ENCODE data around the gene TSR1. TPM values are rescaled to one million over a fixed set of nuclear protein-coding genes. Genes with fewer than 3 reads are reported as not detected.
A peak's percentile ranks its signal among the peaks of the same experiment; 100 is the strongest.
"Not testable (repeated sequence)": the region's sequence is repeated elsewhere in the genome, so short reads cannot be mapped to it uniquely, and the experiment has no call there.

Gene TSR1
- total RNA-seq, 4 donors from 2014 or later: 40.0 to 48.0 (median 44.5) TPM

DNA sequence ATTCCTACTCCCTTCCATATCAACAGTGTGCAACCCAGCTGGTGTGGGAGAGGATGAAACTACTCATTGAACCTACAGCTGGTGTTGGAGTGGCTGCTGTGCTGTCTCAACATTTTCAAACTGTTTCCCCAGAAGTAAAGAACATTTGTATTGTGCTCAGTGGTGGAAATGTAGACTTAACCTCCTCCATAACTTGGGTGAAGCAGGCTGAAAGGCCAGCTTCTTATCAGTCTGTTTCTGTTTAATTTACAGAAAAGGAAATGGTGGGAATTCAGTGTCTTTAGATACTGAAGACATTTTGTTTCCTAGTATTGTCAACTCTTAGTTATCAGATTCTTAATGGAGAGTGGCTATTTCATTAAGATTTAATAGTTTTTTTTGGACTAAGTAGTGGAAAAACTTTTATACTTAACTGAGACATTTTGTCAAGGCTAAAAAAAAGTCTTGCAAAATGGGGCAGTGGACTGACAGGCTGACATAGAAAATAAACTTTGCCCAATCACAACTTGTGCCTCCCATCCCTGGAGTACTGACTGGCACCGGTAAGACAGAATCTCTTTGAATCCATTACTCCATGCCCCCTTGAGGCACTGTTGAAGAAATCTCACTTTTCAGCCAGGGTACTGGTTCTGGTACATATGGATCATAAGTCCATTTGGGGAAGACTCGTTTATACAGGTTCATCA is 12.5 kb downstream of the TSR1 start:
- DNase-seq (ENCODE audit: low spot score in 2 of 2): peak in 1 of 2 donors; percentile 9
- WGBS, 2 donors: 80 to 82% methylated on average over 2 of the region's 2 CpGs
- H3K4me3 ChIP-seq (ENCODE audit: low read depth, poor library complexity, severe bottlenecking): no peak overlapping the region
- no peak for TF ChIP-seq POLR2A (IDR thresholded peaks at IDR 0.05)
- TF ChIP-seq, protein P1, sequence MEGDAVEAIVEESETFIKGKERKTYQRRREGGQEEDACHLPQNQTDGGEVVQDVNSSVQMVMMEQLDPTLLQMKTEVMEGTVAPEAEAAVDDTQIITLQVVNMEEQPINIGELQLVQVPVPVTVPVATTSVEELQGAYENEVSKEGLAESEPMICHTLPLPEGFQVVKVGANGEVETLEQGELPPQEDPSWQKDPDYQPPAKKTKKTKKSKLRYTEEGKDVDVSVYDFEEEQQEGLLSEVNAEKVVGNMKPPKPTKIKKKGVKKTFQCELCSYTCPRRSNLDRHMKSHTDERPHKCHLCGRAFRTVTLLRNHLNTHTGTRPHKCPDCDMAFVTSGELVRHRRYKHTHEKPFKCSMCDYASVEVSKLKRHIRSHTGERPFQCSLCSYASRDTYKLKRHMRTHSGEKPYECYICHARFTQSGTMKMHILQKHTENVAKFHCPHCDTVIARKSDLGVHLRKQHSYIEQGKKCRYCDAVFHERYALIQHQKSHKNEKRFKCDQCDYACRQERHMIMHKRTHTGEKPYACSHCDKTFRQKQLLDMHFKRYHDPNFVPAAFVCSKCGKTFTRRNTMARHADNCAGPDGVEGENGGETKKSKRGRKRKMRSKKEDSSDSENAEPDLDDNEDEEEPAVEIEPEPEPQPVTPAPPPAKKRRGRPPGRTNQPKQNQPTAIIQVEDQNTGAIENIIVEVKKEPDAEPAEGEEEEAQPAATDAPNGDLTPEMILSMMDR (IDR thresholded peaks at IDR 0.05): no peak
- intact Hi-C loops (cut with DNase I; ENCODE audit: low total_unique reads): no loop called here

DNA sequence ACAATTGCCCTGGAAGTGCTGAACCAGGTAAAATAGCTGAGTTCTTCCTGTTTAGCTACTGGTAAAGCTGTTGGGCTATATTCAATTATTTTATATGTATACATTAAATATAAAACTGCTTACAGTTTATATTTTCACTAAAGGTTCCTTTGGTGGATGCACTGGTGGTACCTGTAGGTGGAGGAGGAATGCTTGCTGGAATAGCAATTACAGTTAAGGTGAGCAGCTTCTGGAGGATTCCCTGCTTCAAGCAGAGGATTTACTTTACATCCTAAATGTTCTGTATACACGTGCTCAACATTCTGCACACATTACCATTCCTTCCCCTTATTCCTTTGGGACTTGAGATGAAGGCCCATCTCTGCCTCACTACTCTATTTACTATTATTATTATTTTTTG is 14.9 kb downstream of the TSR1 start:
- intact Hi-C loops (cut with DNase I; ENCODE audit: low total_unique reads): no loop called here
- no peak for TF ChIP-seq POLR2A (IDR thresholded peaks at IDR 0.05)
- TF ChIP-seq, protein P1 (IDR thresholded peaks at IDR 0.05): no peak
- H3K4me3 ChIP-seq (ENCODE audit: low read depth, poor library complexity, severe bottlenecking): no peak overlapping the region
- WGBS, 2 donors: 57 to 71% methylated on average over 1 of the region's 1 CpG
- no peak for DNase-seq (ENCODE audit: low spot score in 2 of 2)

DNA sequence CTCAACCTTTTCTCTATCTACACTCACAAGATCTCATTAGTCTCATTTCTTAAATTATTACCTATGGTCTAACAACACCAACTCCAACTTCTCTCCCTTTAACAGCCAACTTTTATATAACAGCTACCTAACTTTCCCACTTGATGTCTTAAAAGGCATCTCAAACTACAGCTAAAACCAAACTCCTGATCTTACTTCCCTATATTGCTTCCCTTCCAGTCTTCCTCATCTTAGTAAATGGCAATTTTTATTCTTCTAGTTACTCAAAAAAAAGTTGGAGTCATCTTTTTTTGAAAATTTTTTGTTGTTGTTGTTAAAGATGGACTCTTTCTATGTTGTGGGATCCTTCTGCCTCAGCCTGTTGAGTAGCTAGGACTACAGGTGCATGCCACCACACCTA is 17.2 kb downstream of the TSR1 start:
- no peak overlapping the region for H3K4me3 ChIP-seq (ENCODE audit: low read depth, poor library complexity, severe bottlenecking)
- TF ChIP-seq POLR2A (IDR thresholded peaks at IDR 0.05): no peak
- TF ChIP-seq, protein P1 (IDR thresholded peaks at IDR 0.05): no peak
- DNase-seq (ENCODE audit: low spot score in 2 of 2): no peak
- intact Hi-C loops (cut with DNase I; ENCODE audit: low total_unique reads): no loop called here

DNA sequence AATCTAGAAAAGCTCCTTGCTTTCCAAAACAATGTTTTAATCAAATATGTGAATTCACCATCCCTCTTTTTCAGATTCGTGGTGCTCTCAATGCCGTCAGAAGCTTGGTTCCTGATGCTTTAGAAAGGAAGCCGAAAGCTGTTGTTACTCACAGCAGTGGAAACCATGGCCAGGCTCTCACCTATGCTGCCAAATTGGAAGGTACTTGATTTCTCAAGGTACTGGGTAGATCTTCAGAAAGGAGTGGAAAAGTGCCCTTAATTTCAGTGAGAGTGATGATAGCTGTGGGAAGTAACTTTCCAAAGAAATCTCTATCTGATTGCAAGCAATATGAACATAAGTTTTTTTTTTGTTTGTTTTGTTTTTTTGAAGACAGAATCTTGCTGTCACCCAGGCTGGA is 18.5 kb downstream of the TSR1 start:
- intact Hi-C loops (cut with DNase I; ENCODE audit: low total_unique reads): no loop called here
- WGBS, 2 donors: 90 to 94% methylated on average over 3 of the region's 3 CpGs
- H3K4me3 ChIP-seq (ENCODE audit: low read depth, poor library complexity, severe bottlenecking): no peak overlapping the region
- DNase-seq (ENCODE audit: low spot score in 2 of 2): no peak
- no peak for TF ChIP-seq POLR2A (IDR thresholded peaks at IDR 0.05)
- TF ChIP-seq, protein P1 (IDR thresholded peaks at IDR 0.05): no peak

DNA sequence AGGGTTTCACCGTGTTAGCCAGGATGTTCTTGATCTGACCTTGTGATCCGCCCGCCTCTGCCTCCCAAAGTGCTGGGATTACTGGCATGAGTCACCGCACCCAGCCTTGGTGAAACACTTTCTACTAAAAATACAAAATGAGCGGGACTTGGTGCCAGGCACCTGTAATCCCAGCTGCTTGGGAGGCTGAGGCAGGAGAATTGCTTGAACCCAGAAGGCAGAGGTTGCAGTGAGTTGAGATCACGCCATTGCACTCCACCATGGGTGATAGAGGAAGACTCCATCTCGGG is 19.4 kb downstream of the TSR1 start:
- intact Hi-C loops (cut with DNase I; ENCODE audit: low total_unique reads): not testable (repeated sequence)
- 78 to 79% methylated on average over 7 of the region's 7 CpGs for WGBS, 2 donors

GRCh38 chr17:2312736-2313135 is 23.5 kb downstream of the TSR1 start:
- no peak overlapping the region for H3K4me3 ChIP-seq (ENCODE audit: low read depth, poor library complexity, severe bottlenecking)
- intact Hi-C loops (cut with DNase I; ENCODE audit: low total_unique reads): no loop called here
- WGBS, 2 donors: 93 to 94% methylated on average over 5 of the region's 5 CpGs
- TF ChIP-seq, protein P1 (IDR thresholded peaks at IDR 0.05): no peak
- no peak for TF ChIP-seq POLR2A (IDR thresholded peaks at IDR 0.05)
- no peak for DNase-seq (ENCODE audit: low spot score in 2 of 2)

More for the DNA sequence above, 19.4 kb downstream of the TSR1 start:
- not testable (repeated sequence) for H3K4me3 ChIP-seq (ENCODE audit: low read depth, poor library complexity, severe bottlenecking); DNase-seq (ENCODE audit: low spot score in 2 of 2)

Data from lower leg skin (tissue), 4 donors.